Stimulated activated naive CD8-positive, alpha-beta T cell treated with anti-CD3 and anti-CD28 coated beads, Interleukin-15, amount 100 ng/mL, for 72 hours (primary cell): Measurements from ENCODE around the gene PIF1.
"Not testable (repeated sequence)": the region's sequence is repeated elsewhere in the genome, so short reads cannot be mapped to it uniquely, and the experiment has no call there.

Source experiments
- ATAC-seq: fragments of 150-1000 bp; cut with Tn5 transposase; 2 replicates; pipeline ENCODE4 v1.10.0; 2021; ENCODE audit warnings: mild to moderate bottlenecking, moderate library complexity
- DNase-seq, 2 donors: peaks; one replicate each; pipeline ENCODE4 v3.0.0; 2021 to 2022
- H3K27ac Mint-ChIP-seq, 2 donors: one replicate each; pipeline ENCODE4 v1.8.0; 2022; ENCODE audit warnings: mild to moderate bottlenecking in 2 of 2, mixed read lengths in 2 of 2, moderate library complexity in 2 of 2
- H3K27me3 Mint-ChIP-seq: one replicate; pipeline ENCODE4 v1.8.0; 2022; ENCODE audit warnings: mixed read lengths
- H3K4me1 Mint-ChIP-seq: one replicate; pipeline ENCODE4 v1.8.0; 2022; ENCODE audit warnings: mild to moderate bottlenecking, mixed read lengths
- H3K4me3 Mint-ChIP-seq, 2 donors: one replicate each; pipeline ENCODE4 v1.8.0; 2022; ENCODE audit warnings: mild to moderate bottlenecking in 2 of 2, mixed read lengths in 2 of 2, moderate library complexity in 1 of 2
- H3K9me3 Mint-ChIP-seq, 2 donors: one replicate each; pipeline ENCODE4 v1.8.0; 2022; ENCODE audit warnings: mixed read lengths in 2 of 2

PIF1 gene

GRCh38 chr15:64841060-64841343, 15.6 kb upstream of the PIF1 start:
- H3K9me3 Mint-ChIP-seq = peaks cover 0 to 4% of the 10 kb centered on the region in 2 donors
- no peaks in the 10 kb centered on the region for H3K27me3 Mint-ChIP-seq
- no peak for DNase-seq
- ATAC-seq = no peak
- H3K4me1 Mint-ChIP-seq = peaks cover 69% of the 10 kb centered on the region
- peak overlapping the region; percentile 78 to 95 for H3K4me3 Mint-ChIP-seq
- no peak overlapping the region for H3K27ac Mint-ChIP-seq

- Mint-ChIP-seq H3K4me3 (peak overlapping the region in 1 of 2 donors; percentile 34), H3K27ac (no peak overlapping the region)
- ATAC-seq = peak; percentile 15
These were observed 12.1 kb upstream of the PIF1 start for GRCh38 chr15:64837502-64837901.

GRCh38 chr15:64836023-64836536, 10.6 kb upstream of the PIF1 start:
- Mint-ChIP-seq H3K4me3 (peak overlapping the region; percentile 60 to 73), H3K27me3 (no peaks in the 10 kb centered on the region), H3K27ac (peak overlapping the region in 1 of 2 donors; percentile 49), H3K4me1 (peaks cover 42% of the 10 kb centered on the region), H3K9me3 (peaks cover 0 to 4% of the 10 kb centered on the region in 2 donors)
- DNase-seq (no peak), ATAC-seq (peak; percentile 22)

More at GRCh38 chr15:64837502-64837901, 12.1 kb upstream of the PIF1 start:
- H3K9me3 Mint-ChIP-seq = peaks cover 0 to 4% of the 10 kb centered on the region in 2 donors
- H3K27me3 Mint-ChIP-seq = no peaks in the 10 kb centered on the region
- peaks cover 42% of the 10 kb centered on the region for H3K4me1 Mint-ChIP-seq
- DNase-seq = peak in 1 of 2 donors; percentile 41

- ATAC-seq = no peak
- peaks cover 33% of the 10 kb centered on the region for H3K4me1 Mint-ChIP-seq
- DNase-seq = no peak
- no peak overlapping the region for H3K4me3 Mint-ChIP-seq
- H3K27ac Mint-ChIP-seq = no peak overlapping the region
- H3K27me3 Mint-ChIP-seq = no peaks in the 10 kb centered on the region
- H3K9me3 Mint-ChIP-seq = peaks cover 0 to 4% of the 10 kb centered on the region in 2 donors
These were observed 8.2 kb upstream of the PIF1 start for GRCh38 chr15:64833690-64834089.

- Mint-ChIP-seq H3K27ac (no peak overlapping the region), H3K9me3 (no peaks in the 10 kb centered on the region), H3K4me3 (no peak overlapping the region), H3K27me3 (no peaks in the 10 kb centered on the region), H3K4me1 (peaks cover 15% of the 10 kb centered on the region)
- ATAC-seq = no peak
- no peak for DNase-seq
These were observed 3.5 kb upstream of the PIF1 start for GRCh38 chr15:64828985-64829384.

- DNase-seq (peak in 1 of 2 donors; percentile 23), ATAC-seq (peak; percentile 19)
- Mint-ChIP-seq H3K4me1 (peaks cover 29% of the 10 kb centered on the region), H3K27me3 (peaks cover 7% of the 10 kb centered on the region), H3K4me3 (peak overlapping the region; percentile 82 to 89), H3K27ac (peak overlapping the region in 1 of 2 donors; percentile 81), H3K9me3 (no peaks in the 10 kb centered on the region)
These were observed 467 bp downstream of the PIF1 start for GRCh38 chr15:64824929-64825430.

GRCh38 chr15:64816452-64816851, 9.0 kb downstream of the PIF1 start:
- H3K4me1 Mint-ChIP-seq = peaks cover 6% of the 10 kb centered on the region
- DNase-seq = no peak
- H3K27me3 Mint-ChIP-seq = no peaks in the 10 kb centered on the region
- H3K4me3 Mint-ChIP-seq = no peak overlapping the region
- no peak overlapping the region for H3K27ac Mint-ChIP-seq
- H3K9me3 Mint-ChIP-seq = no peaks in the 10 kb centered on the region
- ATAC-seq = no peak

- DNase-seq, ATAC-seq, H3K27ac Mint-ChIP-seq, H3K9me3 Mint-ChIP-seq, H3K4me3 Mint-ChIP-seq, H3K27me3 Mint-ChIP-seq, H3K4me1 Mint-ChIP-seq: not testable (repeated sequence)
These were observed 10.5 kb downstream of the PIF1 start for GRCh38 chr15:64814965-64815364.

GRCh38 chr15:64814283-64814682, 11.2 kb downstream of the PIF1 start:
- H3K9me3 Mint-ChIP-seq, DNase-seq, H3K27ac Mint-ChIP-seq, H3K4me3 Mint-ChIP-seq, ATAC-seq, H3K4me1 Mint-ChIP-seq, H3K27me3 Mint-ChIP-seq: not testable (repeated sequence)

GRCh38 chr15:64813075-64813474, 12.4 kb downstream of the PIF1 start:
- no peak for DNase-seq
- H3K4me1 Mint-ChIP-seq = peaks cover 3% of the 10 kb centered on the region
- ATAC-seq = no peak
- H3K4me3 Mint-ChIP-seq = no peak overlapping the region
- no peaks in the 10 kb centered on the region for H3K9me3 Mint-ChIP-seq
- no peaks in the 10 kb centered on the region for H3K27me3 Mint-ChIP-seq
- no peak overlapping the region for H3K27ac Mint-ChIP-seq

- no peaks in the 10 kb centered on the region for H3K27me3 Mint-ChIP-seq
- no peak overlapping the region for H3K27ac Mint-ChIP-seq
- ATAC-seq (no peak), DNase-seq (no peak)
- H3K4me3 Mint-ChIP-seq = no peak overlapping the region
- no peaks in the 10 kb centered on the region for H3K9me3 Mint-ChIP-seq
- no peaks in the 10 kb centered on the region for H3K4me1 Mint-ChIP-seq
These were observed 14.7 kb downstream of the PIF1 start for GRCh38 chr15:64810497-64811326.

GRCh38 chr15:64809649-64810496, 15.6 kb downstream of the PIF1 start:
- H3K9me3 Mint-ChIP-seq = no peaks in the 10 kb centered on the region
- H3K27ac Mint-ChIP-seq = no peak overlapping the region
- ATAC-seq = peak; percentile 56
- no peaks in the 10 kb centered on the region for H3K4me1 Mint-ChIP-seq
- no peak overlapping the region for H3K4me3 Mint-ChIP-seq
- no peaks in the 10 kb centered on the region for H3K27me3 Mint-ChIP-seq
- DNase-seq = peak; percentile 50 to 54

GRCh38 chr15:64808785-64809453, 16.5 kb downstream of the PIF1 start:
- Mint-ChIP-seq H3K27ac (no peak overlapping the region), H3K4me1 (no peaks in the 10 kb centered on the region), H3K4me3 (no peak overlapping the region), H3K27me3 (no peaks in the 10 kb centered on the region), H3K9me3 (no peaks in the 10 kb centered on the region)
- DNase-seq (no peak), ATAC-seq (no peak)

GRCh38 chr15:64807751-64808222, 17.7 kb downstream of the PIF1 start:
- Mint-ChIP-seq H3K9me3 (no peaks in the 10 kb centered on the region), H3K4me3 (no peak overlapping the region), H3K27ac (no peak overlapping the region), H3K27me3 (no peaks in the 10 kb centered on the region), H3K4me1 (no peaks in the 10 kb centered on the region)
- ATAC-seq (no peak), DNase-seq (no peak)

GRCh38 chr15:64807051-64807749, 18.2 kb downstream of the PIF1 start:
- no peaks in the 10 kb centered on the region for H3K9me3 Mint-ChIP-seq
- no peak overlapping the region for H3K4me3 Mint-ChIP-seq
- H3K27ac Mint-ChIP-seq = no peak overlapping the region
- no peaks in the 10 kb centered on the region for H3K27me3 Mint-ChIP-seq
- ATAC-seq (no peak), DNase-seq (no peak)
- no peaks in the 10 kb centered on the region for H3K4me1 Mint-ChIP-seq
